GM23248 (cell line): ENCODE measurements around the gene REG3G. TPM values are rescaled to one million over a fixed set of nuclear protein-coding genes. Genes with fewer than 3 reads are reported as not detected.
A peak's percentile ranks its signal among the peaks of the same experiment; 100 is the strongest.
"Not testable (repeated sequence)": the region's sequence is repeated elsewhere in the genome, so short reads cannot be mapped to it uniquely, and the experiment has no call there.

Experiments
- DNase-seq: peaks from one replicate; pipeline ENCODE4 v3.0.0-alpha.2; 2015
- H2AFZ ChIP-seq: fragments of 200-600 bp; sonication (generic); 2 replicates; pipeline ENCODE4 v1.6.1; 2016; ENCODE audit warnings: antibody characterized with exemption
- H3F3A ChIP-seq: fragments of 200-600 bp; sonication (generic); 2 replicates; pipeline ENCODE4 v1.6.1; 2016; ENCODE audit warnings: mild to moderate bottlenecking, antibody characterized with exemption, mixed run types; ENCODE audit not compliant: insufficient read depth
- H3K27ac ChIP-seq: fragments of 200-600 bp; sonication (generic); 2 replicates; pipeline ENCODE4 v1.5.1; 2016; ENCODE audit warnings: mild to moderate bottlenecking
- H3K27me3 ChIP-seq: fragments of 200-600 bp; sonication (generic); replicated peaks from 2 replicates; pipeline ENCODE4 v1.6.1; 2016; ENCODE audit warnings: mild to moderate bottlenecking; ENCODE audit not compliant: insufficient read depth
- H3K36me3 ChIP-seq: fragments of 200-600 bp; sonication (generic); 2 replicates; pipeline ENCODE4 v1.6.1; 2016; ENCODE audit warnings: low read depth, mild to moderate bottlenecking
- H3K4me1 ChIP-seq: fragments of 200-600 bp; sonication (generic); 2 replicates; pipeline ENCODE4 v1.6.1; 2016; ENCODE audit warnings: mild to moderate bottlenecking; ENCODE audit not compliant: insufficient read depth
- H3K4me2 ChIP-seq: fragments of 200-600 bp; sonication (generic); one replicate; pipeline ENCODE4 v1.6.1; 2016; ENCODE audit warnings: mild to moderate bottlenecking; ENCODE audit not compliant: unreplicated experiment
- H3K4me3 ChIP-seq: fragments of 200-600 bp; sonication (generic); 2 replicates; pipeline ENCODE4 v1.5.1; 2016; ENCODE audit warnings: mild to moderate bottlenecking
- H3K79me2 ChIP-seq: fragments of 200-600 bp; sonication (generic); 2 replicates; pipeline ENCODE4 v1.6.1; 2016; ENCODE audit warnings: mild to moderate bottlenecking; ENCODE audit not compliant: insufficient read depth
- H3K9ac ChIP-seq: fragments of 200-600 bp; sonication (generic); 2 replicates; pipeline ENCODE4 v1.6.1; 2016; ENCODE audit warnings: mild to moderate bottlenecking
- H3K9me2 ChIP-seq: fragments of 200-600 bp; sonication (generic); 2 replicates; pipeline ENCODE4 v1.6.1; 2016; ENCODE audit warnings: mixed run types, mild to moderate bottlenecking, moderate library complexity; ENCODE audit not compliant: insufficient read depth
- H3K9me3 ChIP-seq: fragments of 200-600 bp; sonication (generic); one replicate; pipeline ENCODE4 v1.6.1; 2017; ENCODE audit warnings: low read depth
- H4K20me1 ChIP-seq: fragments of 200-600 bp; sonication (generic); 2 replicates; pipeline ENCODE4 v1.6.0; 2016; ENCODE audit not compliant: insufficient read depth
- EZH2 ChIP-seq: fragments of 200-600 bp; sonication (generic); IDR thresholded peaks from 2 replicates; pipeline ENCODE4 v1.6.1; 2018; ENCODE audit warnings: antibody characterized with exemption, mild to moderate bottlenecking; ENCODE audit not compliant: insufficient read depth, poor library complexity, severe bottlenecking
- EZH2phosphoT487 ChIP-seq: fragments of 200-600 bp; sonication (generic); IDR thresholded peaks from 2 replicates; pipeline ENCODE4 v1.6.1; 2018; ENCODE audit warnings: antibody characterized with exemption, moderate library complexity, mild to moderate bottlenecking, low read depth; ENCODE audit not compliant: insufficient read depth
- WGBS, 2 experiments: methylation state at CpG; one replicate each; pipeline ENCODE4 v1.1.6; 2015 to 2017; ENCODE audit warnings: low lambda C conversion rate in 2 of 2, low coverage in 1 of 2; ENCODE audit errors: missing lambda C conversion rate in 2 of 2; 5-methylcytosine and 5-hydroxymethylcytosine counted together
- in situ Hi-C: fragments of 300-500 bp; cut with MboI; formaldehyde crosslinking; loops from 2 replicates; pipeline ENCODE4 v1.15.0; 2020
- polyA plus RNA-seq: library from polyadenylated mRNA; unstranded; fragments of >200 nt; fragmentation: Nextera tagmentation; extraction: Ambion mirVana; gene quantifications from 2 replicates; pipeline ENCODE4 v1.2.1, GENCODE V29; 2016
- total RNA-seq: library from RNA; depleted of rRNA; stranded (reverse); fragments of >200 nt; shearing (Covaris generic); gene quantifications from 2 replicates; pipeline ENCODE4 v1.2.3, GENCODE V29; 2014

Gene REG3G
- total and polyA plus RNA-seq, 2 experiments from 2014 or later = not detected

GRCh38 chr2:79026061-79026460 is 559 bp downstream of the REG3G start:
- Histone ChIP-seq H3K27ac (no peak overlapping the region), H3K9me3 (no peaks in the 10 kb centered on the region), H3K4me2 (no peak overlapping the region), H3F3A (no peaks in the 10 kb centered on the region), H3K27me3 (no peaks in the 10 kb centered on the region), H4K20me1 (no peaks in the 10 kb centered on the region), H3K4me1 (no peaks in the 10 kb centered on the region), H2AFZ (no peak overlapping the region), H3K4me3 (no peak overlapping the region), H3K79me2 (no peaks in the 10 kb centered on the region), H3K9ac (no peak overlapping the region), H3K36me3 (no peaks in the 10 kb centered on the region), H3K9me2 (no peaks in the 10 kb centered on the region)
- WGBS, 2 experiments = 23 to 36% methylated on average over 4 of the region's 4 CpGs
- no peak for TF ChIP-seq EZH2
- TF ChIP-seq EZH2phosphoT487 = no peak
- no peak for DNase-seq
- in situ Hi-C loops = no loop called here

GRCh38 chr2:79039944-79040343 is 14.4 kb downstream of the REG3G start:
- no peak for DNase-seq
- no peaks in the 10 kb centered on the region for H3K27me3 ChIP-seq
- H3K9me2 ChIP-seq = no peaks in the 10 kb centered on the region
- H3K27ac ChIP-seq = no peak overlapping the region
- H3K4me2 ChIP-seq = no peak overlapping the region
- no peaks in the 10 kb centered on the region for H3K4me1 ChIP-seq
- H3F3A ChIP-seq = no peaks in the 10 kb centered on the region
- H3K9ac ChIP-seq = no peak overlapping the region
- 1 to 7% methylated on average over 3 of the region's 3 CpGs for WGBS, 2 experiments
- no peaks in the 10 kb centered on the region for H3K36me3 ChIP-seq
- in situ Hi-C loops = no loop called here
- H3K79me2 ChIP-seq = no peaks in the 10 kb centered on the region
- H3K4me3 ChIP-seq = no peak overlapping the region
- no peaks in the 10 kb centered on the region for H4K20me1 ChIP-seq
- TF ChIP-seq EZH2 = no peak
- TF ChIP-seq EZH2phosphoT487 = no peak
- H2AFZ ChIP-seq = no peak overlapping the region
- H3K9me3 ChIP-seq = no peaks in the 10 kb centered on the region

- H3K4me1 ChIP-seq = no peaks in the 10 kb centered on the region
- no peaks in the 10 kb centered on the region for H3K79me2 ChIP-seq
- WGBS, 2 experiments = 13 to 17% methylated on average over 1 of the region's 1 CpG
- in situ Hi-C loops = no loop called here
- no peak overlapping the region for H3K4me2 ChIP-seq
- H3K27me3 ChIP-seq = no peaks in the 10 kb centered on the region
- H3K4me3 ChIP-seq = no peak overlapping the region
- H3K9me3 ChIP-seq = no peaks in the 10 kb centered on the region
- no peak for TF ChIP-seq EZH2phosphoT487
- no peak for TF ChIP-seq EZH2
- no peak overlapping the region for H2AFZ ChIP-seq
- H3K9me2 ChIP-seq = no peaks in the 10 kb centered on the region
- H3F3A ChIP-seq = no peaks in the 10 kb centered on the region
- H3K27ac ChIP-seq = no peak overlapping the region
- H4K20me1 ChIP-seq = no peaks in the 10 kb centered on the region
- H3K9ac ChIP-seq = no peak overlapping the region
- H3K36me3 ChIP-seq = no peaks in the 10 kb centered on the region
- peak; percentile 1 for DNase-seq
Observed at GRCh38 chr2:79041032-79041448, 15.5 kb downstream of the REG3G start.

GRCh38 chr2:79053486-79053885 is 28.0 kb downstream of the REG3G start:
- H3K9me2 ChIP-seq, H3K4me1 ChIP-seq, H3F3A ChIP-seq, H3K27me3 ChIP-seq, H2AFZ ChIP-seq, H3K9me3 ChIP-seq, H3K4me2 ChIP-seq, DNase-seq, H3K4me3 ChIP-seq, in situ Hi-C loops, H3K27ac ChIP-seq, H3K79me2 ChIP-seq, H3K9ac ChIP-seq, H3K36me3 ChIP-seq, H4K20me1 ChIP-seq: not testable (repeated sequence)
- 1 to 6% methylated on average over 3 to 5 of the region's 5 CpGs for whole genome bisulfite sequencing, 2 experiments

GRCh38 chr2:79054769-79055168 is 29.3 kb downstream of the REG3G start:
- in situ Hi-C loops, H3K4me2 ChIP-seq, H3K27ac ChIP-seq, H4K20me1 ChIP-seq, H3K4me1 ChIP-seq, H3K36me3 ChIP-seq, H3K9me2 ChIP-seq, H3K9me3 ChIP-seq, H3K79me2 ChIP-seq, H3K9ac ChIP-seq, H3F3A ChIP-seq, H2AFZ ChIP-seq, H3K27me3 ChIP-seq, H3K4me3 ChIP-seq, DNase-seq: not testable (repeated sequence)
- 34% methylated on average over 5 of the region's 5 CpGs for WGBS, 2 experiments
